ENCODE data around the gene USP3.
"Not testable (repeated sequence)": the region's sequence is repeated elsewhere in the genome, so short reads cannot be mapped to it uniquely, and the experiment has no call there.

DNA sequence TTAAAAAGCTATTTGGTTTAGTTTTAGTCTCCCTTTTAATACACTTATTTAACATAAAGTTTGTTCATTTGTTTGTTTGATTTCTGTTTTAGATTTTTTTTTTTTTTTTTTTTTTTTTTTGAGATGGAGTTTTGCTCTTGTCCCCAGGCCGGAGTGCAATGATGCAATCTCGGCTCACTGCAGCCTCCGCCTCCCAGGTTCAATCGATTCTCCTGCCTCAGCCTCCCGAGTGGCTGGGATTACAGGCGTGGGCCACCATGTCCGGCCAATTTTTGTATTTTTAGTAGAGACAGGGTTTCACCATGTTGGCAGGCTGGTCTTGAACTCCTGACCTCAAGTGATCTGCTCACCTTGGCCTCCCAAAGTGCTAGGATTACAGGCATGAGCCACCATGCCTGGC is 16.1 kb downstream of the USP3 start:
- TF ChIP-seq, protein P1, sequence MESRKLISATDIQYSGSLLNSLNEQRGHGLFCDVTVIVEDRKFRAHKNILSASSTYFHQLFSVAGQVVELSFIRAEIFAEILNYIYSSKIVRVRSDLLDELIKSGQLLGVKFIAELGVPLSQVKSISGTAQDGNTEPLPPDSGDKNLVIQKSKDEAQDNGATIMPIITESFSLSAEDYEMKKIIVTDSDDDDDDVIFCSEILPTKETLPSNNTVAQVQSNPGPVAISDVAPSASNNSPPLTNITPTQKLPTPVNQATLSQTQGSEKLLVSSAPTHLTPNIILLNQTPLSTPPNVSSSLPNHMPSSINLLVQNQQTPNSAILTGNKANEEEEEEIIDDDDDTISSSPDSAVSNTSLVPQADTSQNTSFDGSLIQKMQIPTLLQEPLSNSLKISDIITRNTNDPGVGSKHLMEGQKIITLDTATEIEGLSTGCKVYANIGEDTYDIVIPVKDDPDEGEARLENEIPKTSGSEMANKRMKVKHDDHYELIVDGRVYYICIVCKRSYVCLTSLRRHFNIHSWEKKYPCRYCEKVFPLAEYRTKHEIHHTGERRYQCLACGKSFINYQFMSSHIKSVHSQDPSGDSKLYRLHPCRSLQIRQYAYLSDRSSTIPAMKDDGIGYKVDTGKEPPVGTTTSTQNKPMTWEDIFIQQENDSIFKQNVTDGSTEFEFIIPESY (IDR thresholded peaks at IDR 0.05; ENCODE audit: borderline replicate concordance, low read depth), result not testable (repeated sequence)
- not testable (repeated sequence) for TF ChIP-seq POLR2AphosphoS5 (IDR thresholded peaks at IDR 0.05; ENCODE audit: low read depth, low read length); EP300 (IDR thresholded peaks at IDR 0.05; ENCODE audit: borderline replicate concordance in 1 of 2, low read depth in 1 of 2, low read length in 1 of 2); RFX5 (IDR thresholded peaks at IDR 0.05; ENCODE audit: low read length); GABPA (IDR thresholded peaks at IDR 0.05; ENCODE audit: low read depth); GATA2 (CRISPR knock-in tag; IDR thresholded peaks at IDR 0.05)
- TF ChIP-seq, protein P2, sequence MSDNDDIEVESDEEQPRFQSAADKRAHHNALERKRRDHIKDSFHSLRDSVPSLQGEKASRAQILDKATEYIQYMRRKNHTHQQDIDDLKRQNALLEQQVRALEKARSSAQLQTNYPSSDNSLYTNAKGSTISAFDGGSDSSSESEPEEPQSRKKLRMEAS (IDR thresholded peaks at IDR 0.05; ENCODE audit: low read depth), result not testable (repeated sequence)
- TF ChIP-seq, protein P3, sequence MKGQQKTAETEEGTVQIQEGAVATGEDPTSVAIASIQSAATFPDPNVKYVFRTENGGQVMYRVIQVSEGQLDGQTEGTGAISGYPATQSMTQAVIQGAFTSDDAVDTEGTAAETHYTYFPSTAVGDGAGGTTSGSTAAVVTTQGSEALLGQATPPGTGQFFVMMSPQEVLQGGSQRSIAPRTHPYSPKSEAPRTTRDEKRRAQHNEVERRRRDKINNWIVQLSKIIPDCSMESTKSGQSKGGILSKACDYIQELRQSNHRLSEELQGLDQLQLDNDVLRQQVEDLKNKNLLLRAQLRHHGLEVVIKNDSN (IDR thresholded peaks at IDR 0.05; ENCODE audit: borderline replicate concordance, low read depth), result not testable (repeated sequence)
- TF ChIP-seq, protein P4, sequence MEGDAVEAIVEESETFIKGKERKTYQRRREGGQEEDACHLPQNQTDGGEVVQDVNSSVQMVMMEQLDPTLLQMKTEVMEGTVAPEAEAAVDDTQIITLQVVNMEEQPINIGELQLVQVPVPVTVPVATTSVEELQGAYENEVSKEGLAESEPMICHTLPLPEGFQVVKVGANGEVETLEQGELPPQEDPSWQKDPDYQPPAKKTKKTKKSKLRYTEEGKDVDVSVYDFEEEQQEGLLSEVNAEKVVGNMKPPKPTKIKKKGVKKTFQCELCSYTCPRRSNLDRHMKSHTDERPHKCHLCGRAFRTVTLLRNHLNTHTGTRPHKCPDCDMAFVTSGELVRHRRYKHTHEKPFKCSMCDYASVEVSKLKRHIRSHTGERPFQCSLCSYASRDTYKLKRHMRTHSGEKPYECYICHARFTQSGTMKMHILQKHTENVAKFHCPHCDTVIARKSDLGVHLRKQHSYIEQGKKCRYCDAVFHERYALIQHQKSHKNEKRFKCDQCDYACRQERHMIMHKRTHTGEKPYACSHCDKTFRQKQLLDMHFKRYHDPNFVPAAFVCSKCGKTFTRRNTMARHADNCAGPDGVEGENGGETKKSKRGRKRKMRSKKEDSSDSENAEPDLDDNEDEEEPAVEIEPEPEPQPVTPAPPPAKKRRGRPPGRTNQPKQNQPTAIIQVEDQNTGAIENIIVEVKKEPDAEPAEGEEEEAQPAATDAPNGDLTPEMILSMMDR (IDR thresholded peaks at IDR 0.05), result not testable (repeated sequence)

All from SK-N-SH (cell line).